ENCODE results near the gene AOPEP.
A peak's percentile ranks its signal among the peaks of the same experiment; 100 is the strongest.

AOPEP gene

GRCh38 chr9:95047452-95048224, 321.1 kb downstream of the AOPEP start:
- no peak for TF ChIP-seq CTCF (IDR thresholded peaks at IDR 0.05; ENCODE audit: low read depth, low read length)
- peaks cover 36% of the 10 kb centered on the region for H3K4me1 ChIP-seq
- no peaks in the 10 kb centered on the region for H3K9me3 ChIP-seq
- H3K4me3 ChIP-seq (ENCODE audit: low read depth, low read length) = peak overlapping the region; percentile 19; the same call in 1 of the 2 replicates
- no peaks in the 10 kb centered on the region for H3K27me3 ChIP-seq
- DNase-seq = no peak
- peaks cover 33% of the 10 kb centered on the region for H3K36me3 ChIP-seq

- TF ChIP-seq CTCF (IDR thresholded peaks at IDR 0.05; ENCODE audit: low read depth, low read length) = no peak
- H3K36me3 ChIP-seq = peaks cover 38% of the 10 kb centered on the region
- peak overlapping the region; percentile 71 for H3K4me3 ChIP-seq (ENCODE audit: low read depth, low read length)
- peaks cover 34% of the 10 kb centered on the region for H3K4me1 ChIP-seq
- no peaks in the 10 kb centered on the region for H3K9me3 ChIP-seq
- peak; percentile 67 for DNase-seq
- H3K27me3 ChIP-seq = no peaks in the 10 kb centered on the region
Measured at GRCh38 chr9:95048225-95049087, 322.0 kb downstream of the AOPEP start.

GRCh38 chr9:95049761-95050160, 323.3 kb downstream of the AOPEP start:
- no peak for TF ChIP-seq CTCF (IDR thresholded peaks at IDR 0.05; ENCODE audit: low read depth, low read length)
- peak overlapping the region; percentile 71 for H3K4me3 ChIP-seq (ENCODE audit: low read depth, low read length)
- H3K27me3 ChIP-seq = no peaks in the 10 kb centered on the region
- DNase-seq = no peak
- no peaks in the 10 kb centered on the region for H3K9me3 ChIP-seq
- peaks cover 30% of the 10 kb centered on the region for H3K4me1 ChIP-seq
- H3K36me3 ChIP-seq = peaks cover 31% of the 10 kb centered on the region

GRCh38 chr9:95053611-95054570, 327.4 kb downstream of the AOPEP start:
- Histone ChIP-seq H3K27me3 (no peaks in the 10 kb centered on the region), H3K36me3 (peaks cover 29% of the 10 kb centered on the region), H3K4me3 (ENCODE audit: low read depth, low read length) (no peak overlapping the region), H3K4me1 (peaks cover 35% of the 10 kb centered on the region), H3K9me3 (no peaks in the 10 kb centered on the region)
- TF ChIP-seq CTCF (IDR thresholded peaks at IDR 0.05; ENCODE audit: low read depth, low read length) = no peak
- DNase-seq = no peak

GRCh38 chr9:95055334-95055850, 328.9 kb downstream of the AOPEP start:
- H3K9me3 ChIP-seq = no peaks in the 10 kb centered on the region
- H3K4me1 ChIP-seq = peaks cover 43% of the 10 kb centered on the region
- H3K4me3 ChIP-seq (ENCODE audit: low read depth, low read length) = peak overlapping the region; percentile 40
- no peaks in the 10 kb centered on the region for H3K27me3 ChIP-seq
- no peak for TF ChIP-seq CTCF (IDR thresholded peaks at IDR 0.05; ENCODE audit: low read depth, low read length)
- H3K36me3 ChIP-seq = peaks cover 29% of the 10 kb centered on the region
- no peak for DNase-seq
